BE2C (cell line): ENCODE results near the gene GPATCH4.

ENCODE experiments used
- DNase-seq: peaks from one replicate; pipeline ENCODE4 v3.0.0-alpha.2; 2020
- H3K27me3 ChIP-seq: fragments of 250-450 bp; sonication (Bioruptor Pico); 2 replicates; pipeline ENCODE4 v1.5.1; 2020; ENCODE audit warnings: mild to moderate bottlenecking
- H3K36me3 ChIP-seq: fragments of 250-450 bp; sonication (Bioruptor Pico); 2 replicates; pipeline ENCODE4 v1.5.1; 2020; ENCODE audit warnings: mild to moderate bottlenecking
- H3K4me1 ChIP-seq: fragments of 250-450 bp; sonication (Bioruptor Pico); 2 replicates; pipeline ENCODE4 v1.5.1; 2020
- H3K4me3 ChIP-seq: 2 replicates; pipeline ENCODE4 v1.5.1; 2011; ENCODE audit warnings: low read depth, low read length
- H3K9me3 ChIP-seq: fragments of 250-450 bp; sonication (Bioruptor Pico); 2 replicates; pipeline ENCODE4 v1.5.1; 2020
- CTCF ChIP-seq: IDR thresholded peaks from 2 replicates; pipeline ENCODE4 v1.5.1; 2012; ENCODE audit warnings: mild to moderate bottlenecking, low read depth, low read length

GPATCH4 gene

GRCh38 chr1:156645056-156645455, 43.8 kb upstream of the GPATCH4 start:
- no peaks in the 10 kb centered on the region; the same call in 1 of the 2 replicates for H3K36me3 ChIP-seq
- no peaks in the 10 kb centered on the region for H3K9me3 ChIP-seq
- no peak for TF ChIP-seq CTCF
- H3K27me3 ChIP-seq = no peaks in the 10 kb centered on the region
- H3K4me1 ChIP-seq = peaks cover 11% of the 10 kb centered on the region
- no peak for DNase-seq
- H3K4me3 ChIP-seq = no peak overlapping the region

- no peak for TF ChIP-seq CTCF
- Histone ChIP-seq H3K4me1 (peaks cover 15% of the 10 kb centered on the region), H3K4me3 (no peak overlapping the region), H3K9me3 (no peaks in the 10 kb centered on the region), H3K36me3 (no peaks in the 10 kb centered on the region; the same call in 1 of the 2 replicates), H3K27me3 (no peaks in the 10 kb centered on the region)
- no peak for DNase-seq
These were observed 43.4 kb upstream of the GPATCH4 start for GRCh38 chr1:156644640-156645039.

GRCh38 chr1:156644146-156644545, 42.9 kb upstream of the GPATCH4 start:
- peaks cover 20% of the 10 kb centered on the region for H3K4me1 ChIP-seq
- H3K9me3 ChIP-seq = no peaks in the 10 kb centered on the region
- TF ChIP-seq CTCF = no peak
- DNase-seq = no peak
- H3K27me3 ChIP-seq = no peaks in the 10 kb centered on the region
- no peak overlapping the region for H3K4me3 ChIP-seq
- no peaks in the 10 kb centered on the region; the same call in 1 of the 2 replicates for H3K36me3 ChIP-seq

GRCh38 chr1:156643778-156644092, 42.5 kb upstream of the GPATCH4 start:
- peaks cover 21% of the 10 kb centered on the region for H3K4me1 ChIP-seq
- H3K36me3 ChIP-seq = no peaks in the 10 kb centered on the region; the same call in 1 of the 2 replicates
- H3K4me3 ChIP-seq = no peak overlapping the region
- no peak for DNase-seq
- H3K27me3 ChIP-seq = no peaks in the 10 kb centered on the region
- no peaks in the 10 kb centered on the region for H3K9me3 ChIP-seq
- TF ChIP-seq CTCF = no peak

- no peak overlapping the region for H3K4me3 ChIP-seq
- TF ChIP-seq CTCF = no peak
- H3K9me3 ChIP-seq = no peaks in the 10 kb centered on the region
- peaks cover 26% of the 10 kb centered on the region for H3K4me1 ChIP-seq
- no peaks in the 10 kb centered on the region; the same call in 1 of the 2 replicates for H3K36me3 ChIP-seq
- DNase-seq = no peak
- H3K27me3 ChIP-seq = no peaks in the 10 kb centered on the region
These were observed 41.9 kb upstream of the GPATCH4 start for GRCh38 chr1:156643049-156643777.

- no peak for DNase-seq
- H3K4me3 ChIP-seq = peak overlapping the region; percentile 45; the same call in 1 of the 2 replicates
- peaks cover 30% of the 10 kb centered on the region for H3K4me1 ChIP-seq
- no peaks in the 10 kb centered on the region for H3K9me3 ChIP-seq
- no peaks in the 10 kb centered on the region for H3K27me3 ChIP-seq
- TF ChIP-seq CTCF = no peak
- no peaks in the 10 kb centered on the region; the same call in 1 of the 2 replicates for H3K36me3 ChIP-seq
These were observed 41.2 kb upstream of the GPATCH4 start for GRCh38 chr1:156642265-156643048.
